Upper lobe of right lung (tissue), 1 donor: ENCODE results near the gene KRTAP5-10. TPM values are rescaled to one million over a fixed set of nuclear protein-coding genes. Genes with fewer than 3 reads are reported as not detected.
A peak's percentile ranks its signal among the peaks of the same experiment; 100 is the strongest.

Experiments used
- ATAC-seq: fragments of 200-7000 bp; cut with Tn5 transposase; one replicate; pipeline ENCODE4 v1.9.1; 2020; ENCODE audit warnings: mild to moderate bottlenecking, moderate library complexity
- DNase-seq: peaks from one replicate; pipeline ENCODE4 v3.0.0-alpha.2; 2020
- H3K27ac ChIP-seq: fragments of 200-600 bp; one replicate; pipeline ENCODE4 v1.8.0; 2022
- H3K27me3 ChIP-seq: fragments of 200-600 bp; one replicate; pipeline ENCODE4 v1.8.0; 2022; ENCODE audit warnings: mild to moderate bottlenecking
- H3K36me3 ChIP-seq: fragments of 200-600 bp; one replicate; pipeline ENCODE4 v1.8.0; 2022
- H3K4me1 ChIP-seq: fragments of 200-600 bp; one replicate; pipeline ENCODE4 v1.8.0; 2022
- H3K4me3 ChIP-seq: fragments of 200-600 bp; one replicate; pipeline ENCODE4 v1.8.0; 2022; ENCODE audit warnings: mild to moderate bottlenecking
- H3K9me3 ChIP-seq: fragments of 200-600 bp; one replicate; pipeline ENCODE4 v1.8.0; 2022
- intact Hi-C: fragments of 100-400 bp; cut with DNase I; formaldehyde crosslinking; loops from one replicate; pipeline ENCODE4 v1.11.0; 2022
- total RNA-seq: library from RNA; stranded (reverse); fragmentation: NEBNext Ultra II Directional; extraction: Animal tissue kit (Norgen Biotek cat#: 25700); gene quantifications from one replicate; pipeline ENCODE4 v1.2.1, GENCODE V29; 2021
- TF ChIP-seq, protein P1 (sequence below): fragments of 200-600 bp; IDR thresholded peaks from one replicate; pipeline ENCODE4 v1.8.0; 2022; ENCODE audit warnings: antibody characterized with exemption
- donor health status: DM: no; HTN: yes; CAD: no; lungs with severe emphysema.

KRTAP5-10 gene
- total RNA-seq, 1 donor from 2014 or later, result not detected

- H3K4me3 ChIP-seq, result no peak overlapping the region
- TF ChIP-seq, protein P1, sequence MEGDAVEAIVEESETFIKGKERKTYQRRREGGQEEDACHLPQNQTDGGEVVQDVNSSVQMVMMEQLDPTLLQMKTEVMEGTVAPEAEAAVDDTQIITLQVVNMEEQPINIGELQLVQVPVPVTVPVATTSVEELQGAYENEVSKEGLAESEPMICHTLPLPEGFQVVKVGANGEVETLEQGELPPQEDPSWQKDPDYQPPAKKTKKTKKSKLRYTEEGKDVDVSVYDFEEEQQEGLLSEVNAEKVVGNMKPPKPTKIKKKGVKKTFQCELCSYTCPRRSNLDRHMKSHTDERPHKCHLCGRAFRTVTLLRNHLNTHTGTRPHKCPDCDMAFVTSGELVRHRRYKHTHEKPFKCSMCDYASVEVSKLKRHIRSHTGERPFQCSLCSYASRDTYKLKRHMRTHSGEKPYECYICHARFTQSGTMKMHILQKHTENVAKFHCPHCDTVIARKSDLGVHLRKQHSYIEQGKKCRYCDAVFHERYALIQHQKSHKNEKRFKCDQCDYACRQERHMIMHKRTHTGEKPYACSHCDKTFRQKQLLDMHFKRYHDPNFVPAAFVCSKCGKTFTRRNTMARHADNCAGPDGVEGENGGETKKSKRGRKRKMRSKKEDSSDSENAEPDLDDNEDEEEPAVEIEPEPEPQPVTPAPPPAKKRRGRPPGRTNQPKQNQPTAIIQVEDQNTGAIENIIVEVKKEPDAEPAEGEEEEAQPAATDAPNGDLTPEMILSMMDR, result no peak
- H3K9me3 ChIP-seq, result no peaks in the 10 kb centered on the region
- ATAC-seq (peak; percentile 52), DNase-seq (no peak)
- H3K27ac ChIP-seq, result no peak overlapping the region
- H3K27me3 ChIP-seq, result no peaks in the 10 kb centered on the region
- intact Hi-C loops, result no loop called here
- H3K36me3 ChIP-seq, result no peaks in the 10 kb centered on the region
- no peaks in the 10 kb centered on the region for H3K4me1 ChIP-seq
Measured at GRCh38 chr11:71543866-71544265, 21.5 kb upstream of the KRTAP5-10 start.

DNA sequence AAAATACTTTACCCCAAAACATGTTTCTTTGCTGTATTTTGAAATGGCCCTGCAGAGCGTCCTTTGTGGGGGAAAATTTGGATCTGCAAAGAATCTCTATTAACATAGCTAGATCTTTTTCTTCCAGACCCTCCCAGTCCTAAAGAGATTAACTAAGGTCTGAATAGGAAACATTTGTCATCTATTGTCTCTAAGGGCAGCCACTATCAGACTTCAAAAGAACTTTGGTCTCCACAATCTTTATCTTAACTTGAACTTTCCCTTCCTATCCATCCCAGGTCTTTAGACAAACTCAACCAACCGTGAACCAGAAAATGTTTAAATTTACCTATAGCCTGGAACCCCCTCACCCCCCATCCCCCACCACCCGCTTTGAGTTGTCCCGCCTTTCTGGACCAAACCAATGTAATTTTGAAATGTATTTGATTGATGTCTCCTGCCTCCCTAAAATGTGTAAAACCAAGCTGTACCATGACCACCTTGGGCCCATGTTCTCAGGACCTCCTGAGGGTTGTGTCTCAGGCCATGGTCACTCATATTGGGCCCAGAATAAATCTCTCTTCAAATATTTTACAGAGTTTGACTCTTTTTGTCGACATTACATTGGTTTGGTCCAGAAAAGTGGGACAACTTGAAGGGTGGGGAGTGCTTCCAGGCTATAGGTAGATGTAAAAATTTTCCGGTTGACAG, 20.7 kb upstream of the KRTAP5-10 start:
- TF ChIP-seq, protein P1, result no peak
- intact Hi-C loops, result no loop called here
- Histone ChIP-seq H3K9me3 (no peaks in the 10 kb centered on the region), H3K4me3 (no peak overlapping the region), H3K27me3 (no peaks in the 10 kb centered on the region), H3K27ac (no peak overlapping the region), H3K4me1 (no peaks in the 10 kb centered on the region), H3K36me3 (no peaks in the 10 kb centered on the region)
- ATAC-seq (no peak), DNase-seq (no peak)

GRCh38 chr11:71545405-71545966, 19.9 kb upstream of the KRTAP5-10 start:
- TF ChIP-seq, protein P1, result no peak
- intact Hi-C loops, result no loop called here
- Histone ChIP-seq H3K4me3 (no peak overlapping the region), H3K36me3 (no peaks in the 10 kb centered on the region), H3K27ac (no peak overlapping the region), H3K9me3 (no peaks in the 10 kb centered on the region), H3K4me1 (no peaks in the 10 kb centered on the region), H3K27me3 (no peaks in the 10 kb centered on the region)
- ATAC-seq, result no peak
- DNase-seq, result no peak

GRCh38 chr11:71548120-71548519, 17.2 kb upstream of the KRTAP5-10 start, which contains the start of gene KRTAP5-9:
Gene KRTAP5-9 (plus strand): TSS chr11:71548420. CDS start chr11:71548658, 238 bp downstream.
- no peak for ATAC-seq
- TF ChIP-seq, protein P1, result no peak
- no peak for DNase-seq

DNA sequence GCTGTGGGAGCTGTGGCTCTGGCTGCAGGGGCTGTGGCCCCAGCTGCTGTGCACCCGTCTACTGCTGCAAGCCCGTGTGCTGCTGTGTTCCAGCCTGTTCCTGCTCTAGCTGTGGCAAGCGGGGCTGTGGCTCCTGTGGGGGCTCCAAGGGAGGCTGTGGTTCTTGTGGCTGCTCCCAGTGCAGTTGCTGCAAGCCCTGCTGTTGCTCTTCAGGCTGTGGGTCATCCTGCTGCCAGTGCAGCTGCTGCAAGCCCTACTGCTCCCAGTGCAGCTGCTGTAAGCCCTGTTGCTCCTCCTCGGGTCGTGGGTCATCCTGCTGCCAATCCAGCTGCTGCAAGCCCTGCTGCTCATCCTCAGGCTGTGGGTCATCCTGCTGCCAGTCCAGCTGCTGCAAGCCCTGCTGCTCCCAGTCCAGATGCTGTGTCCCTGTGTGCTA, 16.6 kb upstream of the KRTAP5-10 start:
- ATAC-seq, result no peak
- intact Hi-C loops, result no loop called here
- Histone ChIP-seq H3K27me3 (no peaks in the 10 kb centered on the region), H3K27ac (no peak overlapping the region), H3K36me3 (no peaks in the 10 kb centered on the region), H3K9me3 (no peaks in the 10 kb centered on the region), H3K4me3 (no peak overlapping the region), H3K4me1 (no peaks in the 10 kb centered on the region)
- TF ChIP-seq, protein P1, result no peak
- no peak for DNase-seq

More at GRCh38 chr11:71548120-71548519, 17.2 kb upstream of the KRTAP5-10 start, which contains the start of gene KRTAP5-9:
- Histone ChIP-seq H3K36me3 (no peaks in the 10 kb centered on the region), H3K4me1 (no peaks in the 10 kb centered on the region), H3K9me3 (no peaks in the 10 kb centered on the region), H3K27me3 (no peaks in the 10 kb centered on the region), H3K27ac (no peak within 1 kb of the TSS), H3K4me3 (no peak within 1 kb of the TSS)
- intact Hi-C loops, result no loop called here
